IMR-90 (cell line): ENCODE results near the gene MAN2A1. TPM values are rescaled to one million over a fixed set of nuclear protein-coding genes. Genes with fewer than 3 reads are reported as not detected.

Experiments used
- ATAC-seq: fragments of 200-7000 bp; cut with Tn5 transposase; 2 replicates; pipeline ENCODE4 v1.9.1; 2020; ENCODE audit warnings: low read depth, mild to moderate bottlenecking, moderate library complexity
- BruUV-seq: library from RNA; stranded (reverse); fragments of 400-500 nt; replicated peaks from 2 replicates; lab custom pipeline; 2021; lab: Mats Ljungman, UMichigan
- CTCF ChIA-PET: fragments of 300-600 bp; formaldehyde crosslinking; extraction: SDS; loops from one replicate; lab custom pipeline; 2021; ENCODE audit warnings: antibody characterized with exemption; lab: Yijun Ruan, JAX
- POLR2A ChIA-PET: fragments of 300-600 bp; sonication (Branson Sonifier 250); formaldehyde crosslinking; loops from one replicate; lab custom pipeline; 2022; ENCODE audit warnings: antibody characterized with exemption; ENCODE audit not compliant: unreplicated experiment; lab: Charles Lee
- DNase-seq: peaks from one replicate; pipeline ENCODE4 v3.0.0; 2013
- H2AFZ ChIP-seq: replicated peaks from 2 replicates; pipeline ENCODE3; 2013; ENCODE audit warnings: low read length, mild to moderate bottlenecking; ENCODE audit not compliant: poor library complexity
- H2AK5ac ChIP-seq: 2 replicates; pipeline ENCODE4 v1.6.1; 2013; ENCODE audit warnings: low read depth, low read length, inconsistent platforms
- H2AK9ac ChIP-seq: replicated peaks from 2 replicates; pipeline ENCODE3; 2013; ENCODE audit warnings: mild to moderate bottlenecking, low read depth, low read length, moderate library complexity; ENCODE audit not compliant: poor library complexity
- H2BK120ac ChIP-seq: 2 replicates; pipeline ENCODE4 v1.6.1; 2013; ENCODE audit warnings: low read depth, low read length, inconsistent platforms
- H2BK15ac ChIP-seq: 3 replicates; pipeline ENCODE4 v1.6.1; 2013; ENCODE audit warnings: low read depth, low read length, inconsistent platforms
- H2BK20ac ChIP-seq: 2 replicates; pipeline ENCODE4 v1.6.1; 2013; ENCODE audit warnings: low read depth, mild to moderate bottlenecking, inconsistent platforms, low read length, moderate library complexity
- H2BK5ac ChIP-seq: 2 replicates; pipeline ENCODE4 v1.6.1; 2013; ENCODE audit warnings: mild to moderate bottlenecking, low read depth, low read length, inconsistent platforms; ENCODE audit not compliant: poor library complexity, severe bottlenecking
- H3K14ac ChIP-seq: replicated peaks from 2 replicates; pipeline ENCODE4 v1.6.1; 2013; ENCODE audit warnings: low read depth, low read length, inconsistent platforms
- H3K18ac ChIP-seq: 2 replicates; pipeline ENCODE4 v1.6.1; 2013; ENCODE audit warnings: low read depth, low read length, control low read depth
- H3K23ac ChIP-seq: 2 replicates; pipeline ENCODE4 v1.6.1; 2013; ENCODE audit warnings: low read depth, low read length, inconsistent platforms
- H3K27ac ChIP-seq: 2 replicates; pipeline ENCODE4 v1.5.1; 2013; ENCODE audit warnings: mild to moderate bottlenecking, control low read depth, low read length; ENCODE audit not compliant: insufficient read depth
- H3K27me3 ChIP-seq: 2 replicates; pipeline ENCODE4 v1.6.1; 2013; ENCODE audit warnings: low read length; ENCODE audit not compliant: control insufficient read depth, insufficient read depth
- H3K36me3 ChIP-seq: 2 replicates; pipeline ENCODE4 v1.6.1; 2013; ENCODE audit warnings: low read length, mixed read lengths; ENCODE audit not compliant: control insufficient read depth, insufficient read depth
- H3K4ac ChIP-seq: 2 replicates; pipeline ENCODE4 v1.6.1; 2013; ENCODE audit warnings: low read depth, low read length, inconsistent platforms
- H3K4me1 ChIP-seq: 2 replicates; pipeline ENCODE4 v1.6.1; 2013; ENCODE audit warnings: low read length, mixed read lengths; ENCODE audit not compliant: control insufficient read depth, insufficient read depth
- H3K4me2 ChIP-seq: 2 replicates; pipeline ENCODE4 v1.6.1; 2013; ENCODE audit warnings: low read depth, mild to moderate bottlenecking, control low read depth, low read length, moderate library complexity
- H3K4me3 ChIP-seq: 2 replicates; pipeline ENCODE4 v1.5.1; 2013; ENCODE audit warnings: low read depth, mild to moderate bottlenecking, control low read depth, low read length, moderate library complexity; ENCODE audit not compliant: insufficient read depth
- H3K56ac ChIP-seq: 2 replicates; pipeline ENCODE4 v1.6.1; 2013; ENCODE audit warnings: low read length, inconsistent platforms; ENCODE audit not compliant: insufficient read depth; ENCODE audit errors: extremely low read depth
- H3K79me1 ChIP-seq, 2 experiments: 2 replicates each; pipeline ENCODE4 v1.6.1; 2013; ENCODE audit warnings: low read length in 2 of 2, inconsistent platforms in 1 of 2, low read depth in 1 of 2
- H3K9ac ChIP-seq: 2 replicates; pipeline ENCODE4 v1.6.1; 2013; ENCODE audit warnings: low read depth, low read length, control low read depth
- H3K9me1 ChIP-seq: 2 replicates; pipeline ENCODE4 v1.6.1; 2013; ENCODE audit warnings: low read length, inconsistent platforms; ENCODE audit not compliant: insufficient read depth
- H3K9me3 ChIP-seq: 2 replicates; pipeline ENCODE4 v1.6.1; 2013; ENCODE audit warnings: low read length; ENCODE audit not compliant: control insufficient read depth, insufficient read depth
- H4K20me1 ChIP-seq: 2 replicates; pipeline ENCODE4 v1.6.1; 2013; ENCODE audit warnings: low read length, inconsistent platforms; ENCODE audit not compliant: insufficient read depth
- H4K5ac ChIP-seq: 2 replicates; pipeline ENCODE4 v1.6.1; 2013; ENCODE audit warnings: mild to moderate bottlenecking, low read depth, low read length, control low read depth
- H4K8ac ChIP-seq, 2 experiments: 2 replicates each; pipeline ENCODE4 v1.6.1; 2013; ENCODE audit warnings: low read depth in 2 of 2, low read length in 2 of 2, control low read depth in 1 of 2, inconsistent platforms in 1 of 2
- H4K91ac ChIP-seq: 2 replicates; pipeline ENCODE4 v1.6.1; 2013; ENCODE audit warnings: low read depth, low read length, inconsistent platforms; ENCODE audit not compliant: insufficient read depth
- BHLHE40 ChIP-seq: fragments of 150-350 bp; IDR thresholded peaks from 2 replicates; pipeline ENCODE4 v1.6.1; 2016; ENCODE audit warnings: mild to moderate bottlenecking, low read depth, low read length
- CEBPB ChIP-seq: IDR thresholded peaks from 2 replicates; pipeline ENCODE4 v1.6.1; 2012; ENCODE audit warnings: low read depth, low read length, improper control_type of control experiment
- CHD1 ChIP-seq: IDR thresholded peaks from 2 replicates; pipeline ENCODE4 v1.6.1; 2012; ENCODE audit warnings: low read depth, low read length, improper control_type of control experiment
- ELK1 ChIP-seq: fragments of 150-350 bp; IDR thresholded peaks from 2 replicates; pipeline ENCODE4 v1.6.1; 2016; ENCODE audit warnings: low read depth, mild to moderate bottlenecking, low read length, moderate library complexity, borderline replicate concordance
- FOS ChIP-seq: fragments of 150-350 bp; IDR thresholded peaks from 2 replicates; pipeline ENCODE4 v1.6.1; 2016; ENCODE audit warnings: low read depth, low read length
- MAFK ChIP-seq: IDR thresholded peaks from 2 replicates; pipeline ENCODE4 v1.6.1; 2012; ENCODE audit warnings: low read depth, low read length, improper control_type of control experiment
- MAZ ChIP-seq: IDR thresholded peaks from 2 replicates; pipeline ENCODE4 v1.6.1; 2012; ENCODE audit warnings: low read depth, mild to moderate bottlenecking, low read length, improper control_type of control experiment, moderate library complexity, borderline replicate concordance
- MXI1 ChIP-seq: IDR thresholded peaks from 2 replicates; pipeline ENCODE4 v1.6.1; 2012; ENCODE audit warnings: low read depth, mild to moderate bottlenecking, low read length, moderate library complexity, borderline replicate concordance
- NFE2L2 ChIP-seq: fragments of 150-350 bp; IDR thresholded peaks from 2 replicates; pipeline ENCODE4 v1.6.1; 2016; ENCODE audit warnings: low read depth, mild to moderate bottlenecking, low read length
- POLR2A ChIP-seq: IDR thresholded peaks from 2 replicates; pipeline ENCODE4 v1.6.1; 2012; ENCODE audit warnings: mild to moderate bottlenecking, low read depth, low read length
- RAD21 ChIP-seq: IDR thresholded peaks from 2 replicates; pipeline ENCODE4 v1.6.1; 2012; ENCODE audit warnings: low read length, improper control_type of control experiment
- RCOR1 ChIP-seq: IDR thresholded peaks from 2 replicates; pipeline ENCODE4 v1.6.1; 2012; ENCODE audit warnings: mild to moderate bottlenecking, low read length, improper control_type of control experiment; ENCODE audit not compliant: insufficient replicate concordance
- RFX5 ChIP-seq: IDR thresholded peaks from 2 replicates; pipeline ENCODE4 v1.8.0; 2012; ENCODE audit warnings: low read depth, mild to moderate bottlenecking, low read length, moderate library complexity
- SMC3 ChIP-seq: fragments of 150-350 bp; IDR thresholded peaks from 2 replicates; pipeline ENCODE4 v1.6.1; 2016; ENCODE audit warnings: low read depth, mild to moderate bottlenecking, antibody characterized with exemption, low read length, moderate library complexity
- USF2 ChIP-seq: fragments of 150-350 bp; IDR thresholded peaks from 2 replicates; pipeline ENCODE4 v1.6.1; 2017; ENCODE audit warnings: mild to moderate bottlenecking, antibody characterized with exemption, low read length, low read depth
- WGBS, 2 experiments: methylation state at CpG; one replicate each; pipeline versions ENCODE4 v1.1.5 to v1.1.7; 2013; ENCODE audit warnings: missing lambda C conversion rate in 2 of 2; ENCODE audit not compliant: insufficient read length in 1 of 2; ENCODE audit errors: extremely low coverage in 2 of 2; 5-methylcytosine and 5-hydroxymethylcytosine counted together
- dilution Hi-C: fragments of 300-500 bp; cut with HindIII; formaldehyde crosslinking; loops from one replicate; pipeline ENCODE4 v1.14.3; 2018; ENCODE audit warnings: low sequenced_read_pairs; ENCODE audit not compliant: unreplicated experiment
- in situ Hi-C: fragments of 300-500 bp; cut with MboI; formaldehyde crosslinking; loops from 3 replicates; pipeline ENCODE4 v1.14.3; 2019; ENCODE audit warnings: low sequenced_read_pairs, inconsistent platforms, mixed read lengths
- intact Hi-C: fragments of 100-400 bp; cut with micrococcal nuclease; formaldehyde crosslinking; loops from 2 replicates; pipeline ENCODE4 v1.10.0; 2022
- polyA plus RNA-seq, 3 experiments: library from polyadenylated mRNA; depleted of rRNA; stranded (reverse); fragments of >200 nt; gene quantifications; 2 replicates each; pipeline ENCODE4 v1.2.3, GENCODE V29; 2012; ENCODE audit warnings: low replicate concordance in 1 of 3
- total RNA-seq: library from RNA; depleted of rRNA; stranded (reverse); fragments of >200 nt; gene quantifications from 2 replicates; pipeline ENCODE4 v1.2.3, GENCODE V29; 2012

Gene MAN2A1
- total and polyA plus RNA-seq, 2 of the 4 experiments (the other 2 are of a cell fraction), result 16.4 to 29.6 TPM

DNA sequence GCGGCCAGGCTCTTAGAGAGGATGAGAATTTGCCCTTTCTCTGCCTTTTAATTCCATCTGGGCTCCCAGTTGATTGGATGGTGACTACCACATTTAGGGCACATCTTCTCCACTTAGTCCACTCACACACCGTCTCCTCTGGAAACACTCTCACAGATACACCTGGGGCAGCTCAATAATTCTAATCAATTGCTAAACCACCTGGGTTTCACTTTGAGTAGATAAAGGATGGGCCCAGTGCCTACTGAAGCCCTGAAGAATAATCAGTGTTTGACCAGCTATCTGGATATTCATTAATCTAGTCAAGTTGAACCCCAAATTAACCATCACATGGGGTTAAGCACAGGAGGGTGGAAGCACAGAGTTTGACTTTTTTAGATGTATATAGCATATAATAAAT lies 19.1 kb downstream of the MAN2A1 start:
- Histone ChIP-seq H4K8ac (no peak overlapping the region), H2AK9ac (no peak overlapping the region), H3K4ac (no peak overlapping the region), H3K18ac (no peak overlapping the region), H3K9me1 (peaks cover 5% of the 10 kb centered on the region; the same call in 1 of the 2 replicates), H3K23ac (no peak overlapping the region), H4K91ac (no peak overlapping the region), H3K9ac (no peak overlapping the region), H4K20me1 (peaks cover 23% of the 10 kb centered on the region), H2AK5ac (no peak overlapping the region), H3K56ac (no peak overlapping the region), H3K9me3 (no peaks in the 10 kb centered on the region), H2BK120ac (no peak overlapping the region), H3K4me1 (peaks cover 2% of the 10 kb centered on the region; the same call in 1 of the 2 replicates), H3K4me2 (no peak overlapping the region), H3K14ac (no peak overlapping the region), H3K36me3 (no peaks in the 10 kb centered on the region), H3K4me3 (no peak overlapping the region), H2BK5ac (no peak overlapping the region), H4K5ac (no peak overlapping the region), H2BK15ac (no peak overlapping the region), H2BK20ac (no peak overlapping the region), H3K79me1 (peaks cover 29 to 66% of the 10 kb centered on the region in 2 experiments), H3K27ac (no peak overlapping the region), H3K27me3 (no peaks in the 10 kb centered on the region), H2AFZ (no peak overlapping the region)
- ChIA-PET CTCF (no interaction called here), POLR2A (no interaction called here)
- no peak for ATAC-seq
- intact Hi-C loops, result no loop called here
- no peak for TF ChIP-seq RCOR1
- no peak for TF ChIP-seq SMC3
- no peak for TF ChIP-seq MAZ
- TF ChIP-seq MXI1, result no peak
- no peak for TF ChIP-seq CHD1
- no peak for TF ChIP-seq FOS
- TF ChIP-seq USF2, result no peak
- TF ChIP-seq NFE2L2, result no peak
- no peak for TF ChIP-seq ELK1
- TF ChIP-seq BHLHE40, result no peak
- no peak for TF ChIP-seq MAFK
- TF ChIP-seq RFX5, result no peak
- no peak for TF ChIP-seq CEBPB
- TF ChIP-seq RAD21, result no peak
- TF ChIP-seq POLR2A, result no peak
- no TSS peak for BruUV-seq
- no CpG with 5 or more reads among the region's 2 CpGs for WGBS, 2 experiments
- in situ Hi-C loops, result no loop called here
- dilution Hi-C loops, result no loop called here
- no peak for DNase-seq
